WTC11 (cell line): ENCODE measurements around the gene MAP3K10. TPM values are rescaled to one million over a fixed set of nuclear protein-coding genes. Genes with fewer than 3 reads are reported as not detected.
A peak's percentile ranks its signal among the peaks of the same experiment; 100 is the strongest.

ENCODE experiments used
- ATAC-seq: fragments of 200-7000 bp; cut with Tn5 transposase; 2 replicates; pipeline ENCODE4 v1.10.0; 2021; ENCODE audit warnings: mild to moderate bottlenecking, moderate library complexity
- CTCF ChIA-PET: fragments of 300-600 bp; sonication (Branson Sonifier 250); formaldehyde crosslinking; loops from one replicate; lab custom pipeline; 2021; ENCODE audit warnings: antibody characterized with exemption; lab: Charles Lee
- POLR2A ChIA-PET: fragments of 350-600 bp; sonication (Branson Sonifier 250); formaldehyde crosslinking; loops from one replicate; lab custom pipeline; 2021; ENCODE audit warnings: antibody characterized with exemption; lab: Charles Lee
- DNase-seq: peaks from one replicate; pipeline ENCODE4 v3.0.0; 2021; ENCODE audit warnings: low spot score
- H3K27ac Mint-ChIP-seq: 2 replicates; pipeline ENCODE4 v1.8.0; 2021; ENCODE audit warnings: mixed read lengths
- H3K27me3 Mint-ChIP-seq: 2 replicates; pipeline ENCODE4 v1.8.0; 2021; ENCODE audit warnings: low read depth, mild to moderate bottlenecking, moderate library complexity, mixed read lengths
- H3K36me3 Mint-ChIP-seq: 2 replicates; pipeline ENCODE4 v1.8.0; 2021; ENCODE audit warnings: mixed read lengths
- H3K4me1 Mint-ChIP-seq: 2 replicates; pipeline ENCODE4 v1.8.0; 2022; ENCODE audit warnings: mixed read lengths
- H3K4me3 Mint-ChIP-seq: 2 replicates; pipeline ENCODE4 v1.8.0; 2021; ENCODE audit warnings: mild to moderate bottlenecking, moderate library complexity, mixed read lengths
- H3K9me3 Mint-ChIP-seq: 2 replicates; pipeline ENCODE4 v1.8.0; 2021; ENCODE audit warnings: mixed read lengths
- NFYB ChIP-seq: sonication (generic); formaldehyde crosslinking; conservative IDR thresholded peaks from 2 replicates; pipeline ENCODE4 v1.8.0; 2022; ENCODE audit warnings: low read depth, missing genetic modification reagents
- NR2C2 ChIP-seq: sonication (generic); formaldehyde crosslinking; IDR thresholded peaks from 2 replicates; pipeline ENCODE4 v1.8.0; 2022; ENCODE audit warnings: mild to moderate bottlenecking, missing genetic modification reagents
- ZNF219 ChIP-seq: sonication (generic); formaldehyde crosslinking; IDR thresholded peaks from 2 replicates; pipeline ENCODE4 v1.8.0; 2023; ENCODE audit warnings: missing genetic modification reagents, mild to moderate bottlenecking, borderline replicate concordance
- total RNA-seq: library from RNA; stranded (reverse); gene quantifications from 3 replicates; pipeline ENCODE4 v1.2.3, GENCODE V29; 2021
- TF ChIP-seq, protein P1 (sequence below): fragments of 200-600 bp; IDR thresholded peaks from 2 replicates; pipeline ENCODE4 v1.8.0; 2022; ENCODE audit warnings: antibody characterized with exemption
- TF ChIP-seq, protein P2 (sequence below): sonication (generic); formaldehyde crosslinking; IDR thresholded peaks from 2 replicates; pipeline ENCODE4 v1.8.0; 2022; ENCODE audit warnings: missing genetic modification reagents
- TF ChIP-seq, protein P3 (sequence below): fragments of 250-450 bp; sonication (Bioruptor Pico); IDR thresholded peaks from 2 replicates; pipeline ENCODE4 v2.1.2; 2022; ENCODE audit warnings: mild to moderate bottlenecking, moderate library complexity
- TF ChIP-seq, protein P4 (sequence below): sonication (generic); formaldehyde crosslinking; IDR thresholded peaks from 2 replicates; pipeline ENCODE4 v1.8.0; 2022; ENCODE audit warnings: mild to moderate bottlenecking, missing genetic modification reagents
- TF ChIP-seq, protein P5 (sequence below): sonication (generic); formaldehyde crosslinking; IDR thresholded peaks from 2 replicates; pipeline ENCODE4 v1.8.0; 2023; ENCODE audit warnings: missing genetic modification reagents, mild to moderate bottlenecking, borderline replicate concordance
- TF ChIP-seq, protein P6 (sequence below): sonication (generic); formaldehyde crosslinking; IDR thresholded peaks from 2 replicates; pipeline ENCODE4 v1.8.0; 2022; ENCODE audit warnings: mild to moderate bottlenecking, missing genetic modification reagents
- TF ChIP-seq, protein P7 (sequence below): sonication (generic); formaldehyde crosslinking; IDR thresholded peaks from 2 replicates; pipeline ENCODE4 v1.8.0; 2023; ENCODE audit warnings: missing genetic modification reagents

Gene MAP3K10
- total RNA-seq, 1 experiment from 2014 or later, result 23.5 TPM

DNA sequence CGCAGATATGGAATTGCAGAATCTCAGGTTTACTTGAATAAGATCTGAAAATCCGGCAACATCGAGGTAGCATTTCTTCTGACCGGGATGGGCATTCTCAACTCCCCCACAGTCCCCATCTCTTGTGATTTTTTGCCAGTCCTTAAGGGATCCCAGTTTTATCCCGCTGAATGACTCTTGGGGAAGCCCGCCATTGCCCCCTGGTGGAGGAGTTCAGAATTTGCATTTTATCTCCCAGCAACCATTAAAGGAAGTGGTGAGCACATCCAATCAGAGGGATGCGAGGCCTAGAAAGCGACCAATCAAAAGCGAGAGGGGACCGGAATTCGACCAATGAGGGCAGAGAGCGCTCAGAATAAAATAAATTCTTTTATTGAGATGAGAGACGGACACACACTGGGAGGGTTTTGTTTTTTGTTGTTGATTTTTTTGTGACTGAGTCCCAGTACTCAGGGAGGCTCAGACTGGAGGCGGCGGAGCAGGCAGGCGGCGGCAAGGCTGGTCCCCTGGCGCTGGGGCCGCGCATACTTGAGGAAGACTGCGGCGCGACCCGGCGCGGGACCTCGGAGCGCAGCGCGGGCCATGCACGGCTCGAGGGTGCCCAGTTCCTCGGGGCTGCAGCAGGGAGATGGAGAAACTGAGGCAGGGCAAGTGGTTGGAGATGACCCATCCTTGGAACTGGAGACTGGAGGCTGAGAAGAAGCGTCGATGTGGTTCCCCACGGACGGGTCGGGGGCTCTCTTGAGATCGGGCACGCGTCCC is 30.8 kb downstream of the MAP3K10 start:
- DNase-seq (peak; percentile 87), ATAC-seq (peak; percentile 14)
- ChIA-PET CTCF (interaction anchor here (1.4 to 1.7 kb wide), 4 partner anchors 10 to 63 kb away, joined by 3 to 6 read pairs (median 4); partner anchors contain the start of genes AKT2 and MAP3K10), POLR2A (no interaction called here)
- Mint-ChIP-seq H3K9me3 (peaks cover 5% of the 10 kb centered on the region), H3K36me3 (peaks cover 3% of the 10 kb centered on the region; the same call in 1 of the 2 replicates), H3K4me3 (no peak overlapping the region; the same call in 1 of the 2 replicates)
- TF ChIP-seq, protein P1, sequence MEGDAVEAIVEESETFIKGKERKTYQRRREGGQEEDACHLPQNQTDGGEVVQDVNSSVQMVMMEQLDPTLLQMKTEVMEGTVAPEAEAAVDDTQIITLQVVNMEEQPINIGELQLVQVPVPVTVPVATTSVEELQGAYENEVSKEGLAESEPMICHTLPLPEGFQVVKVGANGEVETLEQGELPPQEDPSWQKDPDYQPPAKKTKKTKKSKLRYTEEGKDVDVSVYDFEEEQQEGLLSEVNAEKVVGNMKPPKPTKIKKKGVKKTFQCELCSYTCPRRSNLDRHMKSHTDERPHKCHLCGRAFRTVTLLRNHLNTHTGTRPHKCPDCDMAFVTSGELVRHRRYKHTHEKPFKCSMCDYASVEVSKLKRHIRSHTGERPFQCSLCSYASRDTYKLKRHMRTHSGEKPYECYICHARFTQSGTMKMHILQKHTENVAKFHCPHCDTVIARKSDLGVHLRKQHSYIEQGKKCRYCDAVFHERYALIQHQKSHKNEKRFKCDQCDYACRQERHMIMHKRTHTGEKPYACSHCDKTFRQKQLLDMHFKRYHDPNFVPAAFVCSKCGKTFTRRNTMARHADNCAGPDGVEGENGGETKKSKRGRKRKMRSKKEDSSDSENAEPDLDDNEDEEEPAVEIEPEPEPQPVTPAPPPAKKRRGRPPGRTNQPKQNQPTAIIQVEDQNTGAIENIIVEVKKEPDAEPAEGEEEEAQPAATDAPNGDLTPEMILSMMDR, result peak; percentile 94
- TF ChIP-seq NFYB (CRISPR knock-in tag) (peak; percentile 97), ZNF219 (CRISPR knock-in tag) (no peak)
- TF ChIP-seq, all 79 proteins: peak for 2
- Mint-ChIP-seq H3K27me3 (peaks cover 62% of the 10 kb centered on the region), H3K27ac (peak overlapping the region; percentile 23; the same call in 1 of the 2 replicates), H3K4me1 (peaks cover 12% of the 10 kb centered on the region)

DNA sequence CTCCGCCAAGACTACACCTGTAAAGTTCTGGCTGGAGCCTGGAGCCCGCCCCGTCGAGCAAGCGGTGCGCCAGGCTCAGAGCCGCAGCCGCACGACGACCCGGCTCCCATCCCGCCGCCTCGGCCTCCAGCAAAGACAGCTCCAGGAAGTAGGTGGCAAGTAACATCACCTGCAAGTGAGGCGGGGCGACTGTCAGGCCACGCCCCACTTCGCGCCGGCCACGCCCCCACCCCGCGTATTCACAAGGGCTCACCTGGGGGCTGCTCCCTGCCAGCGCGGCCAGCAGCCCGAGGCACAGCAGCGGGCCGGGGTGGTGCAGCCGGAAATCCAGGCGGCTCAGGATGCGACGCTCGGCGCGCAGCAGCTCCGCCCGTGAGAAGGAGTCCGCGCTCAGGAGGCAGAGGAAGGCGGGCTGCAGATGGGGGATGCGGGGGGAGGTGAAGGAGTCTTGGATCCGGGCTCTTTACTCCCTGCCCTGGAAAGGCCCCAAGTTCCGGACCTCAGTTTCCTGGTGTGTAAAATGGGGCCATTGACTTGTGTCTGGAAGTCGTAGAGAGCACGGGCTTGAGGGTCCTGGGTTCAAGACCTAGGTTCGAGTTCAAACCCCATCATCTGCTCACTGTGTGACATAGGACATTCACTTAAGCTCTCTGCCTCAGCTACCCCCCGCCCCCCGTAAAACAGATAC is 32.1 kb downstream of the MAP3K10 start:
- Mint-ChIP-seq H3K27me3 (peaks cover 69% of the 10 kb centered on the region), H3K27ac (no peak overlapping the region), H3K36me3 (peaks cover 3% of the 10 kb centered on the region; the same call in 1 of the 2 replicates), H3K9me3 (peaks cover 5% of the 10 kb centered on the region), H3K4me3 (peak overlapping the region; percentile 35; the same call in 1 of the 2 replicates), H3K4me1 (peaks cover 16% of the 10 kb centered on the region)
- DNase-seq (peak; percentile 93), ATAC-seq (peak; percentile 63)
- ChIA-PET CTCF (interaction anchor here (0.7 to 1.7 kb wide), 9 partner anchors 8 to 190 kb away, joined by 3 to 9 read pairs (median 4); partner anchors contain the start of genes AKT2, MAP3K10 and PRX), POLR2A (no interaction called here)
- TF ChIP-seq, protein P2, sequence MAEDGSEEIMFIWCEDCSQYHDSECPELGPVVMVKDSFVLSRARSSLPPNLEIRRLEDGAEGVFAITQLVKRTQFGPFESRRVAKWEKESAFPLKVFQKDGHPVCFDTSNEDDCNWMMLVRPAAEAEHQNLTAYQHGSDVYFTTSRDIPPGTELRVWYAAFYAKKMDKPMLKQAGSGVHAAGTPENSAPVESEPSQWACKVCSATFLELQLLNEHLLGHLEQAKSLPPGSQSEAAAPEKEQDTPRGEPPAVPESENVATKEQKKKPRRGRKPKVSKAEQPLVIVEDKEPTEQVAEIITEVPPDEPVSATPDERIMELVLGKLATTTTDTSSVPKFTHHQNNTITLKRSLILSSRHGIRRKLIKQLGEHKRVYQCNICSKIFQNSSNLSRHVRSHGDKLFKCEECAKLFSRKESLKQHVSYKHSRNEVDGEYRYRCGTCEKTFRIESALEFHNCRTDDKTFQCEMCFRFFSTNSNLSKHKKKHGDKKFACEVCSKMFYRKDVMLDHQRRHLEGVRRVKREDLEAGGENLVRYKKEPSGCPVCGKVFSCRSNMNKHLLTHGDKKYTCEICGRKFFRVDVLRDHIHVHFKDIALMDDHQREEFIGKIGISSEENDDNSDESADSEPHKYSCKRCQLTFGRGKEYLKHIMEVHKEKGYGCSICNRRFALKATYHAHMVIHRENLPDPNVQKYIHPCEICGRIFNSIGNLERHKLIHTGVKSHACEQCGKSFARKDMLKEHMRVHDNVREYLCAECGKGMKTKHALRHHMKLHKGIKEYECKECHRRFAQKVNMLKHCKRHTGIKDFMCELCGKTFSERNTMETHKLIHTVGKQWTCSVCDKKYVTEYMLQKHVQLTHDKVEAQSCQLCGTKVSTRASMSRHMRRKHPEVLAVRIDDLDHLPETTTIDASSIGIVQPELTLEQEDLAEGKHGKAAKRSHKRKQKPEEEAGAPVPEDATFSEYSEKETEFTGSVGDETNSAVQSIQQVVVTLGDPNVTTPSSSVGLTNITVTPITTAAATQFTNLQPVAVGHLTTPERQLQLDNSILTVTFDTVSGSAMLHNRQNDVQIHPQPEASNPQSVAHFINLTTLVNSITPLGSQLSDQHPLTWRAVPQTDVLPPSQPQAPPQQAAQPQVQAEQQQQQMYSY, result 0 out of 2 replicates have a peak, but pooled peaks have one; percentile 9
- TF ChIP-seq, protein P3, sequence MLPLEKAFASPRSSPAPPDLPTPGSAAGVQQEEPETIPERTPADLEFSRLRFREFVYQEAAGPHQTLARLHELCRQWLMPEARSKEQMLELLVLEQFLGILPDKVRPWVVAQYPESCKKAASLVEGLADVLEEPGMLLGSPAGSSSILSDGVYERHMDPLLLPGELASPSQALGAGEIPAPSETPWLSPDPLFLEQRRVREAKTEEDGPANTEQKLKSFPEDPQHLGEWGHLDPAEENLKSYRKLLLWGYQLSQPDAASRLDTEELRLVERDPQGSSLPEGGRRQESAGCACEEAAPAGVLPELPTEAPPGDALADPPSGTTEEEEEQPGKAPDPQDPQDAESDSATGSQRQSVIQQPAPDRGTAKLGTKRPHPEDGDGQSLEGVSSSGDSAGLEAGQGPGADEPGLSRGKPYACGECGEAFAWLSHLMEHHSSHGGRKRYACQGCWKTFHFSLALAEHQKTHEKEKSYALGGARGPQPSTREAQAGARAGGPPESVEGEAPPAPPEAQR, result no peak
- TF ChIP-seq NR2C2 (CRISPR knock-in tag), result no peak
- TF ChIP-seq, protein P4, sequence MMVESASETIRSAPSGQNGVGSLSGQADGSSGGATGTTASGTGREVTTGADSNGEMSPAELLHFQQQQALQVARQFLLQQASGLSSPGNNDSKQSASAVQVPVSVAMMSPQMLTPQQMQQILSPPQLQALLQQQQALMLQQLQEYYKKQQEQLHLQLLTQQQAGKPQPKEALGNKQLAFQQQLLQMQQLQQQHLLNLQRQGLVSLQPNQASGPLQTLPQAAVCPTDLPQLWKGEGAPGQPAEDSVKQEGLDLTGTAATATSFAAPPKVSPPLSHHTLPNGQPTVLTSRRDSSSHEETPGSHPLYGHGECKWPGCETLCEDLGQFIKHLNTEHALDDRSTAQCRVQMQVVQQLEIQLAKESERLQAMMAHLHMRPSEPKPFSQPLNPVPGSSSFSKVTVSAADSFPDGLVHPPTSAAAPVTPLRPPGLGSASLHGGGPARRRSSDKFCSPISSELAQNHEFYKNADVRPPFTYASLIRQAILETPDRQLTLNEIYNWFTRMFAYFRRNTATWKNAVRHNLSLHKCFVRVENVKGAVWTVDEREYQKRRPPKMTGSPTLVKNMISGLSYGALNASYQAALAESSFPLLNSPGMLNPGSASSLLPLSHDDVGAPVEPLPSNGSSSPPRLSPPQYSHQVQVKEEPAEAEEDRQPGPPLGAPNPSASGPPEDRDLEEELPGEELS (CRISPR knock-in tag), result peak; percentile 70; the same call in 1 of the 2 replicates
- TF ChIP-seq, protein P5, sequence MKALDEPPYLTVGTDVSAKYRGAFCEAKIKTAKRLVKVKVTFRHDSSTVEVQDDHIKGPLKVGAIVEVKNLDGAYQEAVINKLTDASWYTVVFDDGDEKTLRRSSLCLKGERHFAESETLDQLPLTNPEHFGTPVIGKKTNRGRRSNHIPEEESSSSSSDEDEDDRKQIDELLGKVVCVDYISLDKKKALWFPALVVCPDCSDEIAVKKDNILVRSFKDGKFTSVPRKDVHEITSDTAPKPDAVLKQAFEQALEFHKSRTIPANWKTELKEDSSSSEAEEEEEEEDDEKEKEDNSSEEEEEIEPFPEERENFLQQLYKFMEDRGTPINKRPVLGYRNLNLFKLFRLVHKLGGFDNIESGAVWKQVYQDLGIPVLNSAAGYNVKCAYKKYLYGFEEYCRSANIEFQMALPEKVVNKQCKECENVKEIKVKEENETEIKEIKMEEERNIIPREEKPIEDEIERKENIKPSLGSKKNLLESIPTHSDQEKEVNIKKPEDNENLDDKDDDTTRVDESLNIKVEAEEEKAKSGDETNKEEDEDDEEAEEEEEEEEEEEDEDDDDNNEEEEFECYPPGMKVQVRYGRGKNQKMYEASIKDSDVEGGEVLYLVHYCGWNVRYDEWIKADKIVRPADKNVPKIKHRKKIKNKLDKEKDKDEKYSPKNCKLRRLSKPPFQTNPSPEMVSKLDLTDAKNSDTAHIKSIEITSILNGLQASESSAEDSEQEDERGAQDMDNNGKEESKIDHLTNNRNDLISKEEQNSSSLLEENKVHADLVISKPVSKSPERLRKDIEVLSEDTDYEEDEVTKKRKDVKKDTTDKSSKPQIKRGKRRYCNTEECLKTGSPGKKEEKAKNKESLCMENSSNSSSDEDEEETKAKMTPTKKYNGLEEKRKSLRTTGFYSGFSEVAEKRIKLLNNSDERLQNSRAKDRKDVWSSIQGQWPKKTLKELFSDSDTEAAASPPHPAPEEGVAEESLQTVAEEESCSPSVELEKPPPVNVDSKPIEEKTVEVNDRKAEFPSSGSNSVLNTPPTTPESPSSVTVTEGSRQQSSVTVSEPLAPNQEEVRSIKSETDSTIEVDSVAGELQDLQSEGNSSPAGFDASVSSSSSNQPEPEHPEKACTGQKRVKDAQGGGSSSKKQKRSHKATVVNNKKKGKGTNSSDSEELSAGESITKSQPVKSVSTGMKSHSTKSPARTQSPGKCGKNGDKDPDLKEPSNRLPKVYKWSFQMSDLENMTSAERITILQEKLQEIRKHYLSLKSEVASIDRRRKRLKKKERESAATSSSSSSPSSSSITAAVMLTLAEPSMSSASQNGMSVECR, result no peak
- TF ChIP-seq, protein P6, sequence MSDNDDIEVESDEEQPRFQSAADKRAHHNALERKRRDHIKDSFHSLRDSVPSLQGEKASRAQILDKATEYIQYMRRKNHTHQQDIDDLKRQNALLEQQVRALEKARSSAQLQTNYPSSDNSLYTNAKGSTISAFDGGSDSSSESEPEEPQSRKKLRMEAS (CRISPR knock-in tag), result peak; percentile 45; the same call in 1 of the 2 replicates
- TF ChIP-seq, protein P7, sequence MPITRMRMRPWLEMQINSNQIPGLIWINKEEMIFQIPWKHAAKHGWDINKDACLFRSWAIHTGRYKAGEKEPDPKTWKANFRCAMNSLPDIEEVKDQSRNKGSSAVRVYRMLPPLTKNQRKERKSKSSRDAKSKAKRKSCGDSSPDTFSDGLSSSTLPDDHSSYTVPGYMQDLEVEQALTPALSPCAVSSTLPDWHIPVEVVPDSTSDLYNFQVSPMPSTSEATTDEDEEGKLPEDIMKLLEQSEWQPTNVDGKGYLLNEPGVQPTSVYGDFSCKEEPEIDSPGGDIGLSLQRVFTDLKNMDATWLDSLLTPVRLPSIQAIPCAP (CRISPR knock-in tag), result 0 out of 2 replicates have a peak, but pooled peaks have one; percentile 20
